CD4-positive, alpha-beta T cell treated with Interleukin-6 at 100 ng/mL for 8 hours (primary cell): ENCODE data around the gene C1S.
A peak's percentile ranks its signal among the peaks of the same experiment; 100 is the strongest.
"Not testable (repeated sequence)": the region's sequence is repeated elsewhere in the genome, so short reads cannot be mapped to it uniquely, and the experiment has no call there.

Source experiments
- DNase-seq: peaks from one replicate; pipeline ENCODE4 v3.0.0-alpha.2; 2020; ENCODE audit warnings: mixed read lengths, low spot score

C1S gene

DNA sequence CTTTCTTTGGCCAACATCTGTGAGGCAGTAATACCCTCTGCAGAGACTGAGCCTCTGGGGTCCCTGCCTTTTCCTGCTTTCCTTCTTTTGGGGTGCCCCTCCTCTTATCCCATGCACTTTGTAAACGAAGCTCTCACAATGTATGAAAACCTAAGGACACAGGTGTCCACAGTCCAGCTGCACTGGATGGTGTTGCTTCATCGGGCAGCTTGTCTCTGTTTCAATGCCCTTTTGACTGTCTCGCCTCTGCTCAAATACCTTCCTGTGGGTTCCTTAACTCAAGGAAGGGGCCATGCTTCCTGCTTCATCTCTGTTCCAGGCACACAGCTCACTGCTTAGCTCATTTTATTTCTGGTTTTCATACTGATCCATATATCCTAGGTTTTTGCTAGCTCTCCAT, 42.1 kb downstream of the C1S start:
- no peak for DNase-seq

DNA sequence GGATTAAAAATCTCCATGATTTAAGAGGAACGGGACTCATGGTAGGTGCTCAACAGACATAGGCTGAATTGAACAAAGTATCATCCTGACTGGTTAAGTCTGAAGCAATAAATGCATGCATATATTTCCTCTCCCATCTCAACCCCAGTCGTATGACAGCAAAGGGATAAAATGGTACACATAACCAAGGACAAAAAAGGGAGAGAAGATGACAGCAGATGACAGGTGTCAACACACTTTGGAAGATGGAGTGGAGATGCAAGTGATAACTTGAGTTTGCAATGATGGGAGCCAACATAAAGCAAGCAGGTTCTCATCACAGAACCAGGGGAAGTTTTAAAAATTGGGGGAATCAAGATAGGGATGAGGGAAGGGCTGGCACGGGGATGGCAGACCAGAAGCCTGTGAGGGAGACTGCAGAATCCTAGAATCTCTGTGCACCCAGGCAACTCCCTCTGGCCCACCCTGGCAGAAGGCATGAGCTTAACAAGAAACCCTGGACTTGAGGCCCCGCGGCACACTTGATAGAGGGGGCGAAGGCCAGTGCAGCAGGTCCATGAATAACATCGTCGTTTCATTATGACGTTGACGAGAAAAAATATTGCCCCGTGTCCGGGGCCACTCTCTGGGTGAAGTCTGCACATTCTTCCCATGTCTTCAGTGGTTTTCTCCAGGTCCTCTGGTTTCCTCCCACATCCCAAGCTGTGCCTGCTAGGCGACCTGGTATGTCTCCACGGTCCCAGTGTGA, 43.5 kb downstream of the C1S start:
- no peak for DNase-seq

DNA sequence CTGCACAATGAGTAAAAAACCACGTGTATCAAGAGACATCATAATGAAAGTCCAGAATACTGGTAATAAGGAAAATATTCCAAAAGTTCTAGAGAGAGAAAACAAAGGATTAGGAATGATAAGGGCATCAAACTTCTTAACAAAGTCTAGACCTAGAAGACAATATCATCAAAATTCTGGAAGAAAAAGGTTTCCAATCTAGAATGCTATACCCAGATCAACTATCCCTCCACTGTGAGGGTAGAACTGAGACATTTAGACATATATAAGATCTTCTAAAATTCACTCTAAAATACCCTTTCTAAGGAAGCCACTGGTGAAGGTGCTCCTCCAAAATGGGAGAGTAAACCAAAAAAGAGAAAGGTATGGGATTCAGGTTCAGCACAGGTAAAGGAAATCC, 45.6 kb downstream of the C1S start:
- DNase-seq = no peak

DNA sequence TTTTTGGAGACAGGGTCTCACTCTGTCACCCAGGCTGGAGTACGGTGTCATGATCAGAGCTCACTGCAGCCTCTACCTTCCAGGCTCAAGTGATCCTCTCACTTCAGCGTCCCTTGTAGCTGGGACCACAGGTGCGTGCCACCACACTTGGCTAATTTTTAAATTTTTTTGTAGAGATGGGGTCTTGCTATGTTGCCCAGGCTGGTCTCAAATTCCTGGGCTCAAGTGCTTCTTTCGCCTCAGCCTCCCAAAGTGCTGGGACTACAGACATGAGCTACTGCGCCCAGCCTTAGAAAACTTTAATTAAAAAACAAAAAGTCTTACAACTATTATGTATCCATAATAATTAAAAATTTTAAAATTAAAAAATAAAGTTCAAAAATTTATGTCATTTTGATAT, 46.7 kb downstream of the C1S start:
- not testable (repeated sequence) for DNase-seq

DNA sequence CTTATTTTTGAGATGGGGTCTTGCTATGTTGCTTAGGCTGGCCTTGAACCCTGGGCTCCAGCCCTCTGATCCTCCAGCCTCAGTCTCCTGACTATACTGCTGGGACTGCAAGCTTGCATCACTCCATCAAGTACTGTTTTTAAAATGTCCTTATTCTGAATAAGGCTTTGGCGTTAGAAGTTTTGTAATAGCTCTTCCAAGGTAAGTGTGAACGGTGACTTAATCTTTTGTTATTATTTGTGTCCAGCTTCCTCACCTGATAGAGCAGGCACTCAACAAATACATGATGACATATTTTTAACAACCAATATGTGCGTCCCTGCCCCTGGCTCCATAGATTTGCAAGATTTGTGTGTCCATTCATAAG, 47.1 kb downstream of the C1S start:
- DNase-seq = no peak

DNA sequence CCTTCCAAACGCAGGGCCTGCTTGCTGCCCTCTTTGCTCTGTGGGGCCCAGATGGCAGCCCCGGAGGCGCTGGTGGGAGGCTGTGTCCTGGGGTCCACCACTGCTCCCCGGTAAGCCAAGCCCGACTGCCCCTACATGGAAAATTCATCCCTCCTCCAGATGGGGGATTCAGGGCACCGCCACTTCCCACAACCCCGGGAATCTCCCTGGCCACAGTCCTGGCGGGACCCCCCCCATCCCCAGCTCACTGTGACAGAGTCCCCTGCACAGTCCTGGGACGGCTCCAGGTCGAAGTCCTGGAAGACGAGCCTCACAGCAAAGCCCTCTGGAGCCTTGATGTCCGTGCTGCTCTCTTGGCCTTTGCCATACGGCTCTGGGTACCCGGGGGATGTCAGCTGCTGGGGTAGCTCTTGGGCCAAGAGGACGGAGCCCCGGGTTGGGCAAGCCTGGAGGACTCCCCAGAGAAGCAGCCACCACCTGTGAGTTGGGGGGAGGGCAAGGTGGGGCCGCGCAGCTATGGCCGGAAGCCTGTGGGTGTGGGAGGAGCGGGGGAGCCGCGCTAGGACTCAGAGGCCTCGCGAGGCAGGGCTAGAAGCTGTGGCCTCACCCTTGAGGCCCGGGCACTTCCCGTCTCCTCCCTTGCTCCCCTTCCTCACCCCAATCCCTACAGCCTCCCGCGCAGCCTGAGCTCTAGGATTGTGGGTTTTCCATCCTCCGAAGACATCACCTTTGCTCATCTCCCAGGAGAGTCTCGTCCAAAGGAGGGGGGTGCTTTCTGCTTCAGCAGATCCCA, 47.7 kb downstream of the C1S start:
- DNase-seq = peak; percentile 80

DNA sequence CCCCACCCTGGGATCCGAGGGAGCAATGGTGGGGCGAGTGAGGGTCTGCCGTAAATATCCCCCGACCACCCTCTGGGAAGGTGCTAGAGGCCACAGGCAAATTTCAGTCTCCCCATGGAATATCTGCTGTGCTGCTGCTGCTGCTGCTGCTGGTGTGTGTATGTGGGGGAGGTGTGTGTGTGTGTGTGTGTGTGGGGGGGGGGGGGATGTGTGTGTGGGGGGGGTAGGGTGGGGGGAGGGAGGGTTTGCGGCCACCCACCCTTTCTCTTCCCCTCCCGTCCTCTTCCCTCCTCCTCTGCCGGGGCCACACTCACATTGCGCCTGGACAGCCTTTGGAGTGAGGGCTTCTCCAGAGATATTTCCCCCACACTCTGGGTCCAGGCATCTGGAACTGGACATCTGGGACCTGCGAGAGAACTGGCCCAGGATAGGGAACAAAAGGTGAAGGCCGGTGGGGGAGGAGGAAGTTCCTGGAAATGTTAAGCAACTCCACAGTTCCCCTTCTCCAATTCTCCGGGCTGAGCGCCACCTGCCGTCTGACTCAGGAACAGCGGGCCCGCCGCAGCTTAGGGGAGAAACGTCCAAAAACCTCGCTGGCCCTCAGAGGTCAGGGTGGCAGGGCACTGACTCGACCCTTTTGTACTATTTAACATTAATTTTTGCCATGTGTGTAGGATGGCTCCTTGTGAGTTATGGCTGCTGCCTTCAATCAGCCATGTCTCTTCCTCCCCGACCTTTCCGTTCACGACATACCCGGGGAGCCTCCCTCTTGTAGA, 48.5 kb downstream of the C1S start, which contains the start of gene C1RL:
Gene C1RL (minus strand): TSS at position 419 of the 776 bp plus-strand sequence. CDS start 34 bp downstream, at position 385.
- DNase-seq = peak; percentile 69

DNA sequence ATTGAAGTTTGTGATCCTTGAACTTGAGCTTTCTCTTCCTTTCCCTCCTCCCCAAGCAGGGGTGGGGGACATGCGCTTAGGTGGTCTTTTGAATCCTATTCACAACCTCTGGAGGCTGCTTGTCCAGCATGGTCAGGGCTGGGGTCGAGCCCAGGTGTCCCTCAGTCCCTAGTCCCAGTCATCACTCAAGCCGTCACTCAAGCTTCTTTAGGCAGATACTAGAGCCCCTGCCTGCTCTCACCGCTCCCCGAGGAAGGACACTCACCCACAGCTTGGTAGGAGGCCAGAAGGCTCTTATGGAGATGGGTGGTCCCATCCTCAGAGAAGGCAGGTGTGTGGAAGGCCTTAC, 49.0 kb downstream of the C1S start:
- no peak for DNase-seq

DNA sequence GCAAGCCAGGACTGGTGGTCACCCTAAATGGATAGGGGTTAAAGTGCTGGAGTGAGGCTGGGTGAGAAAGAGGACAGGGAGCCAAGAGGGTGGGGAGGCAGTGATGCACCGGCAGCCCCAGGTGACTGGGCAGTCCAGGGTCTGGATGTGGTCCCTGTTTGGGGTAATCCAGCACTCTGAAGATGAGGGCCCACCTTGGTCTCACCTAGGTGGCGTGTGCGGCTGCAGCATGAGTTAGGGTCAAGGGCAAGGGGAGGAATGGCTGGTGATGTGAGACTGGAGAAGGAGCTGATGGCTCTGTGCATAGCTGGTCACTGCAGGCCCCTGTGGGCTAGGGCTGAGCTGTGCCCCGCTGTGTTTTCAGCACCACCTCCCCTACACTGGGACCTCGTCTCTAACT, 50.1 kb downstream of the C1S start:
- DNase-seq = no peak

DNA sequence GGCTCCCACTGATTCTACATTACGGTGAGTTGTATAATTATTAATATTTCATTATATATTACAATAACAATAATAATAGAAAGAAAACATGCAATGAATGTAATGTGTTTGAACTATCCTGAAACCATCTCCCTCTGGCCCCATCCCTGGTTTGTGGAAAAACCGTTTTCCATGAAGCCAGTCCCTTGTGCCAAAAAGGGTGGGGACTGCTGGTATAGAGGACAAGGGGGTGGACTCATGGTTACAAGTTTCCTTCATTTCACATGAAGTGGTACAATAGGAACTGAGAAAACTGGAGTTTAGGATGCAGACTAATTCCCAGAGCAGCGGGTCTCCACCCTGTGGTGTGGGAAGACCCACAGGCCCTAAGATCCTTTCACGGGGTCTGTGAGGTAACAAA, 51.5 kb downstream of the C1S start:
- DNase-seq = no peak

DNA sequence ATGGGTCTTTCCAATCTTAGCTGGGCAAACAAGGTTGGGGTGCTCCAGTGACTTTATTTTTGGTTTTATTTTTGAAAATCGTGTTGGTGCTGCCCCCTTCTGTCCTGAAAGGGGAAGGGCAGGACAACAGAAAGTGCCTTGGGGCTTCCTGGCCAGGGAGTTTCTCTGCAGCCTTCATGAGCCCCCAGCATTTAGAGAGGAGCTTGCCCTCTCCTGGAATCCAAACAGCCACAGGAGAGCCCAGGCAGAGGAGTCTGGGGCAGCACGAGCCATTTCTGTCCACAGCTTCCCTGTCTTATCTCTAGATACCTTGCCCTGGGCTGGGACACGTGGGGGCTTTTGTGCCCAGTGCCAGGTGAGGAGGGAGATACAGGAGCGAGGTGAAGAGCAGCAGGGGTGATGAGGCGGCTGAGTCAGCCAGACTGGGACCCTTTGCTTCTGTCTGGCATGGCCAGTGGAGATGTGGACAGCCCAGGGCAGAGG, 52.9 kb downstream of the C1S start:
- DNase-seq = peak; percentile 56

DNA sequence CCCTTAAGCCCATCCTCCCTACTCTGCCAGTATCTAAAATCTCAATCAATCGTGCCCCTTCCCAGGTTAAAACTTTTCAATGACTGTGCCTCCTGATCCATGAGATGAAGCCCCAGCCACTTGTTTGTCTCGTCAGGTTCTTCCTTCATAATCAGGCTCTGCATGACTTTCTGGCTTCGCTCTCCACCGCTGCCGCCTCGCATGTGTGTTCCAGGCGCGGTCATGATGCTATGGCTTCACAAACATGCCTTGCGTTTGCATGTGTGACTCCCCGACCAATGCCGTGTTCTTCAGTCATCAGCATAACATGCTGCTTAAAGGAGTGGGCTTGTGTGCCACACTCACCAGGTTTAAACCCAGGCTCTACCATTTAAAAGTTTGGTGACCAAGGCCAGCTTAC, 53.5 kb downstream of the C1S start:
- no peak for DNase-seq

DNA sequence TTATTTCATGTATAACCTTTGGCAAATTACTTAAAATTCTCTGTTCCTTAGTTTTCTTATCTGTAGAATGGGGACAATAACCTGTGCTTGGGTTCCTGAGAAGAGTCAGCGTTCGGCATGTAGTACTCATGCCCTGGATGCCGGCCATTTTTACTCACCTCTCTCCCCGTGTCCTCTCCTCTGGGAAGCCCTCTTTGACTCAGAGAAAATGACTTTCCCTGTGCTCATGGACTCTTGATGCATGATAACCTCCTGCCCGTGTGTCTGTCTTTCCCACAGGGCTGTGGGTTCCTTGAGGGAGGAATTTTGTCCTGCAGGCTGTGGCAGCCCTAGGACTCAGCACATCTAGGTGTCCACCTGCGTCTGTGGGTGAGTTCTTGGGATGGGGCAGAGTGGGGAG, 54.3 kb downstream of the C1S start:
- no peak for DNase-seq

DNA sequence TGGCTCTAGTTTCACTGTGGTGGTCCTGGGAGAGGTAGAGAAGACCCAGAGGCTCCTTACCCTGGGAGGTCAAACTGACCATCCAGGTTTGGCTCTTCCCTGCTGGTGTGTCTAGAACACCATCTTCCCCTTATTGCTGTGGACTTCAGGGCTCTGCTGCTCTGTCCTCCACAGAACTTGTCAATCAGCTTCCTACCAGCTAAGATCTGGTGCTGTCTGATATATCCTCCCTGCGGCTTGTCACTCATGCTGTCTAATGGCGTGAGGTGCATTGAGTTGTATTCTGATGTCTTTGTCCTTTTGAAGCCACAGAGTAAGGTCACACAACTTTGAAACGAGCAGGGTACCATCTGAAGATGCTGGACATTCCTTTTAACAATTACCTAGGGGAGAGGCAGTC, 55.7 kb downstream of the C1S start:
- no peak for DNase-seq

DNA sequence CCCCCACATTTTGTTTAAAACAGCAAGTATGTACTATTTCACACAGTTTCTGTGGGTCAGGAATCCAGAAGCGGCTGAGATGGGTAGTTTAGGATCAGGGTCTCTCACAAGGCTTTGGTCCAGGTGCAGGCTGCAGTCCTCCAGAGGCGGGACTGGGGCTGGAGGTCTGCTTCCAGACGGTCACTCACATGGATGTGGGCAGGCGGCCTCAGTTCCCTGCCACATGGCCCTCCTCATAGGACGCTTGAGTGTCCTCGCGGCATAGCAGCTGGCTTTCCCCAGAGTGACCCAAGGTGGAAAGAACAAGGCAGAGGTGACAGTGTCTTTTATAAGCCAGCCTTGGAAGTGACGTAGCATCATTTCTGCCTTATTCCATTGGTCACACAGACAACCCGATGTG, 56.4 kb downstream of the C1S start:
- no peak for DNase-seq

DNA sequence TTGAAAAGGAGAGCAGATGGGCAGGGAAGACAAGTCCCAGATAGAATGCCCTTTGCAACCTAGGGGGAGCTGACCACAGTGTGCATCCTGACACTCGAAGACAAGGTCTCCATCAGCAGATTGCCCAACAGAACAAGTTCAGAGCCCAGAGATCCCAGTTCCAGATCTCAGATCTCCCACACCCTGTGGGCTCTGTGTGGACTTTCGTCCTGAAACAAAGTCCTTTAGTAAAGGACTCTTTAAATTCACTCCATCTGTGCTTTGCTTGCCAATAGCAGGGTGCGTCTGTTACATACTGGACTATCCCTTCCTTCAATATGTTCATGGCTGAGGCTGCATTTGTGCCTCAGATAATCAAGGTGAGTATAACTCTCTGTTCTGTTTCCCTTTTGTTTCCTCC, 57.2 kb downstream of the C1S start:
- DNase-seq = no peak

DNA sequence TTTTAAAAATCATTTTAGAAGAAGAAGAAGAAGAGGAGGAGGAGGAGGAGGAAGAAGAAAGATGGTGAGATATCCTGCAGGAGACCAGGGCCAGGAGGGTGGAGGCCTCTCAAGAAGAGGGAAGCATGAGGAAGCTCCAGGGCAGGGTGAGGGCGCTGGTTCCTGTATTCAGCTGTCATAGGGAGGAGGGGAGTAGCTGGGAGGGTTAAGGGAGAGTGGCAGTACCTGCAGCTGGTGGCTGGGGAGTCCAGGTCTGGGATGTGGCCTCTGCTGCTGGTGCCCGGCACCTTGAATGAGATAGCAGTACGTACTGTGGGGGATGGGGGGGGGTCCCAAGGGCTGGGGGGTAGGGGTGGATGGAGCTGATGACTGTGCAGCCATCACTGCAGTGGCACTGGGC, 58.4 kb downstream of the C1S start:
- no peak for DNase-seq

DNA sequence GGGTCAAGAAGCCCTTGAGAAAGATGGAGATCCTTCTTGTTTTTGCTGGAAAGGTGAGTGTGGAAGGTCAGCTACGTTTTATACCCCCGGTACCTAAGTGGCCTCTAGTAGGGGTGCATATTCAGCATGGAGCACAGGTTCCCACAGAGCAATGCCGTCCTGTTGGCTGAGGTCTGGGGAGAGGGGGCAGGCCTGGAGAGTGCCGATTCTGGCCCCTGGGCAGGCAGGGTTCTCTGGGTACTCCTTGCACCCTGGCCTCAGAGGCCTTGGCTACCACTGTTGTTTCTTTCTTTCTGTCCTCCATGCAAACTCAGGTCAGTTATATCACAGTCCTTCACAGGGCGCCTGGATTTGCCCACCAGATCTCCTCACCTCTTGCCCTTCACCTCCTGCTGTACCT, 59.6 kb downstream of the C1S start:
- no peak for DNase-seq
